Activated T-cell treated with anti-CD3 and anti-CD28 coated beads, Interleukin-2, amount 50 U/mL, for 1 hour (primary cell): Measurements from ENCODE around the gene DLG2.

ENCODE experiments used
- DNase-seq: peaks from one replicate; pipeline ENCODE4 v3.0.0-alpha.2; 2020

The DLG2 gene

DNA sequence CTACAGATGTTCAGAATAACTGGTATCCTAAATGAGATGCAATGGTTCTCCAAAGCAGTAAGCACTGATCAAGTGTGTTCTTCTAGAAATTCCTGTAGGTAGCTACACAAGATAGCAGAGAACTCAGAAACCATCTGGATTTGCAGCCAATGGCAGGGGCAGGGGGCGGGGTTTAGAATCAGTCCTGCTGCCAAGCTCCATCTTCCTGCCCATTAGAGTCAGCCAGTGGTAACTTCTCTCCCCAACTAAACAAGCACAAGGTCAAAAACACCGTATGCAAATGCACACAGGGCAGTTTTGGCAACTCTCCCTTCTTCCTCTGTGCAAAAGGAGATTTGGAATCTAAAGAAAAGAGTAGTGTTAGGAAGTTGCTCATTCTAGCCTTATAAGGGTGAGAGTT lies 2103.5 kb downstream of the DLG2 start:
- DNase-seq = no peak

DNA sequence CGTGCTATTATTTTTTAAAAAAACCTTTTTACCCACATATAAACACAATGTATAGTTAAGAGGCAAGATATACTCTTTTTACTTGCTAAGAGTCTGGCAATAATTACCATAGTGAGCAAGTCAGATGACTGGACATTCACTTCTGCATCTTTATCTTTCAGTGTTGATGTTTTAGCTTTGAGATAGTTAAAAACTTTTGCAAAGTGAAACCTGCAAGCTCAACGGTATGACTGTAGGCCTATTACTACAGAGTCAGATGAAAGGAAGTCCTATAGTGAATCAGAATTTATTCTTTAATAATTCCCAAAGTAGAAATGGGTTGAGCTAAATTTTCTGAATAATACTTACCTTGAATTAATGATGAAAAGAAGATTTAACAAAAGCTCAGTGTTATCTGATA lies 2104.2 kb downstream of the DLG2 start:
- DNase-seq = no peak

DNA sequence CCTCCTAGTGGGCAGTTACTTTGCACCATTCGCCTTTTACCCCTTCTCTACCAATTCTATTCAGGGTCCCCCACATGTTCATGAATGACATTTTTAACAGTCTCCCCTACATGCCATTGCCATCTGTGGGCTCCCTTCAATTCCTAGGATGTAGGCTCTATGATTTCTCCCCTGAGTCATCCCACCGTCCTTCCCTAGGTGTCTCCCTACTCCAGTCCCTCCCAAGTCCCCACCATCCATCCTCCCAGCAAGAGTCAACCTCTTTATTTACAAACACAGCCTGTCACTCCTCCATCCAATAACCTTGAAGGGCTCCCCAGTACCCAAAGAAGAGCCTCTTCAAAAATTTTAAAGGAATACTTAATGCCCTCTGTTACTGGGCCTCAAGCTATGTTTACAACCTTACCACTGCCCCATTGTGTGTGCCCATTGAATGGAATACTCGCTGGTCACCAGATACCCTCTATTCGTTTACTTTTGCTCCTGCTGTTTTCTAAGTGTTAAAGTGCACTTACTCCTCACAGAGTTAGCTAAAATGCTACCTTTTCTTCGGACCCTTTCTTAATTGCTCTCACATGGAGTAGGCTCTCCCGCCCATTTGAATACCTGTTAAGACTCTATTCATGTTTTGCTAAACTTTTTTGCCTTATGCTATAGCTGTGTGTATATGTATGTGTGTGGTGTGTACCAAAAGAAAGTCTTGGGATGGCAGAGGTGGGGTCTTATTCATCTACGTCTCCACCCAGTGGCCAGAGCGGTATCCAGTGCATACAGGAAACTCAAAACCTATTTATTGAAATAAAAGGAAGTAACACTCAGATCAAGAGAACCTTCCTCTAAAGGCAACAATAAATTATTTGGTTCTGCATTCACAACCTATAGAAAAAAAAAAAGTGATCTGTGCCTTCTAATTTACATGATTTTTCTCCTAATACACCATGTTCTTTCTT lies 2105.2 kb downstream of the DLG2 start:
- no peak for DNase-seq

- no peak for DNase-seq
Observed at GRCh38 chr11:83520849-83521248, 2106.3 kb downstream of the DLG2 start.

- DNase-seq = no peak
Observed at GRCh38 chr11:83511646-83512045, 2115.5 kb downstream of the DLG2 start.

- DNase-seq = no peak
Observed at GRCh38 chr11:83510530-83511460, 2116.3 kb downstream of the DLG2 start.

- no peak for DNase-seq
Observed at GRCh38 chr11:83508804-83509203, 2118.3 kb downstream of the DLG2 start.

DNA sequence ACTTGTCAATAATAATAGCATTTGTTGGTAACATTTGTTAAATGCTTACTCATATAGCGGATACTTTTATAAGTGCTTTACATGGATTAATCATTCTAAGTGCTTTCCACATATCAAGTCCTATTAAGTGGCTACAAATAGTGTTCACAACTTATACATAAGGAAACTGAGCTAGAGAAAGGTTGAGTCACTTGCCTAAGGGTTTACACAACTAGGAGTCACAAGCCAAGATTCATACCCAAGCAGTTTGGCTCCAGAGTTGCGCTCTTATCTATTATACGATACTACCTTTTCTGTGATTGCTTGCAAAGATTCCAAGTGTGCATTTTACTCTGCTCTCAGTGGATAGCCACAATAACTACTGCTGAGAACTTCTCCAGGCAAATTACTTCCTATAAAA lies 2125.1 kb downstream of the DLG2 start:
- DNase-seq = no peak

GRCh38 chr11:83493917-83494316 lies 2133.2 kb downstream of the DLG2 start:
- no peak for DNase-seq

DNA sequence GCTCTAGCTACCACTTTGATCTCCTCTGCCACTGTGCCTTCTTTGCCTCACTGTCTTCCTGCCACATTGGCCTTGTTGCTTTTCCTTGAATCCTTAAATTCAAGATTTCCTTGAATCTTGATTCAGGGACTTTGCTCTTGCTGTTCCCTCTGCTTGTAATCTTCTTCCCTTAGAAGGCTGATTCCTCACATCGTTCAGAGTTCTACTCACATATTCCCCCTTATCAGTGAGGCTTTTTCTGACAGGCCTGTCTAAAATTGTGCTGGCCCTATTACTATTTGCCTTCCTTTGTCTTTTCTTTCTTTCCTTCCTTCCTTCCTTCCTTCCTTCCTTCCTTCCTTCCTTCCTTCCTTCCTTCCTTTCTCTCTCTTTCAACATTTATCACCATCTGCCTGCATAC lies 2134.1 kb downstream of the DLG2 start:
- DNase-seq = no peak

DNA sequence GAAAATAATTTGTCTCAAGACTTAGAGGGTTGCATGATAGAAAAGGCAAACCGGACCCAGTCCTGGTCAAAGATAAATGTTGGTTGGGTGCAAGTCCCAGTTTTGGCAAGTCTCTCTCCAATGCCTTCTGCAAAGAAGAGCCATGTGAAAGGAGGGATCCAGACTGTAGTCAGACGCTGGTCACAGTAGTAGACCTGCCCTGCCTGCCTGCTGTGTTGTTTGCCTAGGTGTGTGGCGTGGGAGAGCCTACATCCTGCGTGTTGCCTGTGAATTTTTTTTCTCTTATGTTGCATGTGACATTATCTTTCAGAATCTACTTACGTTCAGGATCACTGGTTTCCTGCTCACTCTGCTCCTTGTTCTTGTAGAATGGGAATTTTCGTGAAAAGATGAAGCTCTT lies 2143.3 kb downstream of the DLG2 start:
- DNase-seq = no peak

- no peak for DNase-seq
Observed at GRCh38 chr11:83480811-83481210, 2146.3 kb downstream of the DLG2 start.

GRCh38 chr11:83480251-83480650 lies 2146.9 kb downstream of the DLG2 start:
- DNase-seq = no peak

DNA sequence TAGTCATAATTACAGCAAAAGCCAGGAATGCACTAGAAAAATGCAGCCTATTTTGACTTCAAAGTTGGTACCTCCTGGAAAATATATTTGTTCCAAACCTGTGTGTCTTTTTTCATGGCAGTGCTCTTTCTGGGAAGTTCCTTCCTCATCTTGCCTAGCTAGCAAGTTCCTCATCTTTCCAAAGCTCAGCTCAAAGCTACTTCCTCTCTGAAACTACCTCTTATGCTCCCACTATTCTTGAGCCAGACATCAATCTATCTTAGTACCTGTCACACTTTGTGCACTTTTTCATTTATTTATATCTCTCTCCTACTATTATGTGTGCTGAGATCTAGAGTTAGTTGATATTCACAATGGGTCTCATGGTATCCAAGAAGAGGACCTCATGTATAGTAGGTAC lies 2149.4 kb downstream of the DLG2 start:
- DNase-seq = no peak

DNA sequence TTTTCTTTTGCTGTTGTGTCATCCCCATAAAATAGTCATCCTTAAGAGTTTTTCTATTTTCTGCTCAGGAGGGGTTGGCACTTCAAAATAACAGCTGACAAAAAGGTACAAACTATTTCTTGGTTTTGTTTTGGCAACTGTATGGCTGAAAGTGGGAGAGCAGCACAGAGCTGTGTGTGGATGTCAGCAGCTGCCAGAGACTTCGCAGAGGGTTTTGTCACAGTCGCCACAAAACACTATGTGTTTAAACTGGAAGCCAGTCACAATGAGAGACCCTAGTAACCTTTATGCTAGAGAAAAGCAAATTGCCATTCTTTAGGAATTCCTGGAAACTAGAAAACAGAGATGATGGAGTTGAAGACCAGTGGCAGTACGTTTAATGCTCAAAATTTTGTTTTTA lies 2151.4 kb downstream of the DLG2 start:
- no peak for DNase-seq

- no peak for DNase-seq
Observed at GRCh38 chr11:83473743-83474142, 2153.4 kb downstream of the DLG2 start.

DNA sequence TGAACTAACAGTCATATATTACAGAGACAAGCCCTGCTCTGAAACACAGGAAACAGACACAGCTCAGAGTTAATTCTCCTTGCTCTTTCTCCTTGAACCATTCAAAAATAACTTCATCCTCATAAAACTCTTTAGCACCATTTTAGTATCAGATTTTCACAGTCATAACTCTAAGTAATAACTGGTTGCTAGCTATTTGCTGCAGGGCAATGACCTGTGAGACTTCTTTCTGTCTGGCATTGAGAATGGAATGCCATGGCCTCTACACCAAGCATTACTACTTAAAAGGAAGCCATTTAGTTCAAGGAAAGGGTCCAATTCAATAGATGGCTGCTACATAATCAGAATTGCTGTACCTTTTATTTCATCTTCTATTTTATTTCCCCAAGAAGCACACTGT lies 2154.3 kb downstream of the DLG2 start:
- DNase-seq = no peak

DNA sequence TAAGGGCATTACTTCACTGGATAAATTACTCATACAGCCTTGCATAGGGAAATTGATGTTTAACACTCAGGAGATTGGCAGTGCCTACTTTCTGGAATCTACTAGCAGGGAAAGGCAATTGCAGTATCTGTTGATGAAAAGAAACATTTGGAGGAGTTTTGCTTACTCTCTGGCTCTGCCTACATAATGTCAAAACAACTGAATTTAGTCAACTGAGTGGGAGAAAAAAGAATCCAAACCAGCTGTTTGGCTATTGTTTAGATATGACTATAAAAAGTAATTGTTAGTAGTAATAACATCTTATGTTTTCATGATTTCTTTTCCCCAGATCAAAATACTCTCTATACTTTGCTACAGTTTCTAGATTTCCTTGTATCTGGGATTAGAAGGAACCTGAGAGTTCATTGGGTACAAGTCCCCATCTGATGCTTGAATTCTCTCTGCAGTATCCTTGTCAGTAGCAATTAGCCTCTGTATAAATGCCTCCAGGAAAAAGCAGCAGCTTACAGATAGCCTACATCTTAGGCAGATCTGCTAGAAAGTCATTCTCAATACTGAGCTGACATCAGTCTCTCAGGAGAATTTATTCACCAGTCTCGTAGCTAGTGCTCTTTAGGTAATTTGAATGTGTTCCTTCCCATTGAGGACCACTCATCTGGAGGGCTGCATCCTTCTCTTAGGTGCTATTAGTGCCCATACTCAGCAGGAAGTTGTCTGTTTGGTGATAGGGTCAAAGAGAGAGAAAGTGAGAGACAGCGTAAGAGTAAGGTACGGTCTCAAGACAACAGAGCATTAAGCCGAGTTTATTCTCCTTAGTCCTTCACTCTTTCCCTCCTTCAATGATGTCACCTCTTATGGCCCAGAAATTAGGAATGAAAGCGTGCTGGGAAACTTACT lies 2155.1 kb downstream of the DLG2 start:
- no peak for DNase-seq

DNA sequence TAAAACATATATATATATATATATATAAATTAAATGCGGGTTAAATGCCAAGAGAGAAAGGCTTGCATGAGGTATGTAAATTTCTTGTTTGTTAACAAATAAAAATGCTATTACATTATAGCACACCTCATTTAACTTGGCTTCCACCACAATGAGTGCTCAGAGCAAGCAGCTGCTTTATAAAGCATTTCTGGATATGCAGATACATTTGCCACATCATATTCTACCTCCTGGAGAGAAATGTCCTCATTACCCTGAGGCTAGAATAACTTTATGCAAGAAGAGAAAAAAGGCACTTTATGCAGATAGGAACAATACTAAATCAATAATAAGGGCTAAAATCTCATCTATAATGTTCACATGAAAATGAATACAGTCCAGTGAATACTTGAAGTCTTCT lies 2159.3 kb downstream of the DLG2 start:
- no peak for DNase-seq

- no peak for DNase-seq
Observed at GRCh38 chr11:83464160-83464944, 2162.8 kb downstream of the DLG2 start.

- no peak for DNase-seq
Observed at GRCh38 chr11:83459798-83460197, 2167.3 kb downstream of the DLG2 start.

- no peak for DNase-seq
Observed at GRCh38 chr11:83456566-83456965, 2170.6 kb downstream of the DLG2 start.
